Measurements from ENCODE around the gene ADAMTS20.
A peak's percentile ranks its signal among the peaks of the same experiment; 100 is the strongest.

ADAMTS20 gene

GRCh38 chr12:43482311-43483085 lies 69.5 kb downstream of the ADAMTS20 start:
- DNase-seq, result no peak

- DNase-seq, result no peak
Measured at GRCh38 chr12:43480591-43480990, 71.4 kb downstream of the ADAMTS20 start.

- no peak for DNase-seq
Measured at GRCh38 chr12:43462741-43463140, 89.3 kb downstream of the ADAMTS20 start.

- no peak for DNase-seq
Measured at GRCh38 chr12:43462080-43462479, 89.9 kb downstream of the ADAMTS20 start.

- DNase-seq, result no peak
Measured at GRCh38 chr12:43459285-43459684, 92.7 kb downstream of the ADAMTS20 start.

GRCh38 chr12:43453761-43454160 lies 98.2 kb downstream of the ADAMTS20 start:
- no peak for DNase-seq

GRCh38 chr12:43444940-43445564 lies 107.0 kb downstream of the ADAMTS20 start:
- peak; percentile 42 for DNase-seq

- no peak for DNase-seq
Measured at GRCh38 chr12:43436597-43436996, 115.4 kb downstream of the ADAMTS20 start.

- DNase-seq, result no peak
Measured at GRCh38 chr12:43434614-43435013, 117.4 kb downstream of the ADAMTS20 start.

- no peak for DNase-seq
Measured at GRCh38 chr12:43428088-43428600, 123.9 kb downstream of the ADAMTS20 start.

GRCh38 chr12:43425361-43425760 lies 126.6 kb downstream of the ADAMTS20 start:
- no peak for DNase-seq

- no peak for DNase-seq
Measured at GRCh38 chr12:43416981-43417380, 135.0 kb downstream of the ADAMTS20 start.

GRCh38 chr12:43407816-43408645 lies 144.0 kb downstream of the ADAMTS20 start:
- DNase-seq, result no peak

GRCh38 chr12:43406801-43407200 lies 145.2 kb downstream of the ADAMTS20 start:
- DNase-seq, result no peak

- no peak for DNase-seq
Measured at GRCh38 chr12:43402436-43402835, 149.6 kb downstream of the ADAMTS20 start.

GRCh38 chr12:43401096-43401495 lies 150.9 kb downstream of the ADAMTS20 start:
- no peak for DNase-seq

- DNase-seq, result no peak
Measured at GRCh38 chr12:43396671-43397070, 155.3 kb downstream of the ADAMTS20 start.

GRCh38 chr12:43392116-43392515 lies 159.9 kb downstream of the ADAMTS20 start:
- no peak for DNase-seq

GRCh38 chr12:43381879-43382278 lies 170.1 kb downstream of the ADAMTS20 start:
- no peak for DNase-seq

GRCh38 chr12:43378448-43378847 lies 173.6 kb downstream of the ADAMTS20 start:
- DNase-seq, result no peak

GRCh38 chr12:43370263-43370662 lies 181.7 kb downstream of the ADAMTS20 start:
- DNase-seq, result no peak

GRCh38 chr12:43362910-43363694 lies 188.9 kb downstream of the ADAMTS20 start:
- DNase-seq, result no peak
